CD4-positive, alpha-beta memory T cell (primary cell): Measurements from ENCODE around the gene RAB1B. TPM values are rescaled to one million over a fixed set of nuclear protein-coding genes. Genes with fewer than 3 reads are reported as not detected.

ENCODE experiments used
- CTCF ChIA-PET: fragments of 350-600 bp; sonication (Branson Sonifier 250); formaldehyde crosslinking; loops from one replicate; lab custom pipeline; 2021; ENCODE audit warnings: inconsistent platforms; ENCODE audit not compliant: partially characterized antibody; lab: Charles Lee
- POLR2A ChIA-PET: fragments of 350-600 bp; sonication (Branson Sonifier 250); formaldehyde crosslinking; loops from one replicate; lab custom pipeline; 2021; ENCODE audit not compliant: partially characterized antibody; lab: Charles Lee
- DNase-seq, 5 donors: peaks; one replicate each; pipeline versions ENCODE4 v3.0.0 to v3.0.0-alpha.2; 2020 to 2022; ENCODE audit warnings: mixed read lengths in 1 of 5
- H3K27ac ChIP-seq: one replicate; pipeline ENCODE4 v1.7.0; 2013; ENCODE audit warnings: low read depth, low read length
- H3K27me3 ChIP-seq: 2 replicates; pipeline ENCODE4 v1.7.0; 2013; ENCODE audit warnings: mild to moderate bottlenecking, low read length, moderate library complexity; ENCODE audit not compliant: insufficient read depth
- H3K36me3 ChIP-seq: 2 replicates; pipeline ENCODE4 v1.7.0; 2013; ENCODE audit warnings: mild to moderate bottlenecking, low read length, moderate library complexity; ENCODE audit not compliant: insufficient read depth
- H3K4me1 ChIP-seq: 2 replicates; pipeline ENCODE4 v1.7.0; 2013; ENCODE audit warnings: mild to moderate bottlenecking, low read length, moderate library complexity; ENCODE audit not compliant: insufficient read depth
- H3K4me3 ChIP-seq, 2 donors: one replicate each; pipeline ENCODE4 v1.7.0; 2013; ENCODE audit warnings: low read length in 2 of 2, mild to moderate bottlenecking in 1 of 2
- H3K9me3 ChIP-seq, 2 donors: one replicate each; pipeline ENCODE4 v1.7.0; 2013; ENCODE audit warnings: low read length in 2 of 2, control low read depth in 1 of 2; ENCODE audit not compliant: control insufficient read depth in 1 of 2
- H3K27ac Mint-ChIP-seq, 7 donors: one replicate each; pipeline ENCODE4 v1.8.0; 2020 to 2021; ENCODE audit warnings: mixed read lengths in 7 of 7, mild to moderate bottlenecking in 6 of 7, inconsistent platforms in 3 of 7, moderate library complexity in 3 of 7
- H3K27me3 Mint-ChIP-seq, 2 donors: one replicate each; pipeline ENCODE4 v1.8.0; 2020 to 2021; ENCODE audit warnings: mixed read lengths in 2 of 2
- H3K36me3 Mint-ChIP-seq, 2 donors: one replicate each; pipeline ENCODE4 v1.8.0; 2020 to 2021; ENCODE audit warnings: mixed read lengths in 2 of 2, inconsistent platforms in 1 of 2, mild to moderate bottlenecking in 1 of 2
- H3K4me1 Mint-ChIP-seq, 4 donors: one replicate each; pipeline ENCODE4 v1.8.0; 2020 to 2021; ENCODE audit warnings: mixed read lengths in 4 of 4, mild to moderate bottlenecking in 1 of 4
- H3K4me3 Mint-ChIP-seq, 8 donors: one replicate each; pipeline ENCODE4 v1.8.0; 2020 to 2021; ENCODE audit warnings: mixed read lengths in 8 of 8, mild to moderate bottlenecking in 7 of 8, moderate library complexity in 6 of 8, inconsistent platforms in 3 of 8
- H3K9me3 Mint-ChIP-seq, 8 donors: one replicate each; pipeline ENCODE4 v1.8.0; 2020 to 2021; ENCODE audit warnings: mixed read lengths in 8 of 8, mild to moderate bottlenecking in 5 of 8, inconsistent platforms in 3 of 8, moderate library complexity in 1 of 8
- intact Hi-C: fragments of 100-400 bp; cut with micrococcal nuclease; formaldehyde crosslinking; loops from one replicate; pipeline ENCODE4 v1.15.1; 2023
- polyA plus RNA-seq, 2 donors: library from polyadenylated mRNA; unstranded; fragments of 300-500 nt; fragmentation: Illumina TruSeq; gene quantifications; one replicate each; pipeline ENCODE4 v1.2.3, GENCODE V29; 2021
- total RNA-seq, 2 experiments: library from RNA; stranded (reverse); gene quantifications; one replicate each; pipeline ENCODE4 v1.2.3, GENCODE V29; 2021

The RAB1B gene
- total and polyA plus RNA-seq, 4 experiments from 2014 or later = 9.7 to 79.4 (median 45.8) TPM

DNA sequence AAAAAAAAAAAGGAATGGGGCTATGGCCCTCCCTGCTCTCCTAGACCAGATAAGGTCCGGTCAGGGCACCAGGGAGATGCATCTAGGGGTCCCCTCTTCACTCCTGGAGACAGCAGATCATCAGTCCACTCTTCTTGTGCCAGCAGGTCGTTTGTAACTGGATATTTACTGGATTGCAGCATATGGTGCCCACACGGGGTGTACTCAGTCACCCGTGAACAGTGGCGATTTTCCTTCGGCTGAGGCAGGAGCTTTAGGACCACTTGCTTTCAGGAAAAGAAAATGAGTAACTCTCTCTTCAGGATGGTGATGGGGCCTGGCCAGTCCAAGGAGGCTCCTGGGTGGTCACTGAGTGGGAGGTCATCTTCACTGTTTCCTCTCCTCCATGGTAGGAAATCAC lies 38.3 kb upstream of the RAB1B start:
- Histone ChIP-seq H3K36me3 (peaks cover 66% of the 10 kb centered on the region), H3K27me3 (no peaks in the 10 kb centered on the region), H3K27ac (no peak overlapping the region), H3K4me3 (no peak overlapping the region), H3K4me1 (no peaks in the 10 kb centered on the region), H3K9me3 (no peaks in the 10 kb centered on the region)
- Mint-ChIP-seq H3K9me3 (peaks cover 0 to 7% (median 0%) of the 10 kb centered on the region in 8 donors), H3K27ac (no peak overlapping the region), H3K36me3 (peaks cover 51 to 73% of the 10 kb centered on the region in 2 donors), H3K4me3 (no peak overlapping the region), H3K4me1 (peaks cover 0 to 1% (median under 1%) of the 10 kb centered on the region in 4 donors), H3K27me3 (no peaks in the 10 kb centered on the region)
- no peak for DNase-seq
- intact Hi-C loops = no loop called here
- ChIA-PET CTCF (no interaction called here), POLR2A (no interaction called here)

DNA sequence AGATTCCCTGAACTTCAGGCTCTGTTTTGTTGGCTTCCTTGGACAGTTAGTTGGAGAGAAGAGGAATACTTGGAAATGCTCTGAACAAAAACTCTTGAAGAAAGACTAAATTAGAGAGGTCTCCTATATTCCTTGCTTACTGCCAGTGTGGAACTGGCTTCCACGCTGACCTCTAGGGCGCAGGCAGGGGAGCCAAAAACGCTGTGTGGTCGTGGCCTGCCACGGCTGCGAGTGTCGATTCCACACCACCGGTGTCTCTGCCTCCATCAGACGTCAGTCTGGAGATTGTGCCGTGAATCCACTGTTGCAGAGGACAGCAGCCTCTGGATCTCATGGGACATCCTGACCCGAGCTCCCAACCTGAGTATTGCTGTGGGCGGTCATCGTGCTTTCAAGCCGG lies 37.5 kb upstream of the RAB1B start:
- Mint-ChIP-seq H3K9me3 (peaks cover 0 to 7% (median 0%) of the 10 kb centered on the region in 8 donors), H3K36me3 (peaks cover 59 to 78% of the 10 kb centered on the region in 2 donors), H3K27ac (peak overlapping the region in 2 of 7 donors; percentile 55 to 65), H3K4me3 (no peak overlapping the region), H3K4me1 (peaks cover 0 to 3% (median 0%) of the 10 kb centered on the region in 4 donors), H3K27me3 (no peaks in the 10 kb centered on the region)
- H3K4me3 ChIP-seq = no peak overlapping the region
- H3K4me1 ChIP-seq = no peaks in the 10 kb centered on the region
- DNase-seq = no peak
- intact Hi-C loops = no loop called here
- peaks cover 73% of the 10 kb centered on the region for H3K36me3 ChIP-seq
- CTCF ChIA-PET = no interaction called here
- H3K9me3 ChIP-seq = no peaks in the 10 kb centered on the region
- POLR2A ChIA-PET = no interaction called here
- no peak overlapping the region for H3K27ac ChIP-seq
- no peaks in the 10 kb centered on the region for H3K27me3 ChIP-seq

DNA sequence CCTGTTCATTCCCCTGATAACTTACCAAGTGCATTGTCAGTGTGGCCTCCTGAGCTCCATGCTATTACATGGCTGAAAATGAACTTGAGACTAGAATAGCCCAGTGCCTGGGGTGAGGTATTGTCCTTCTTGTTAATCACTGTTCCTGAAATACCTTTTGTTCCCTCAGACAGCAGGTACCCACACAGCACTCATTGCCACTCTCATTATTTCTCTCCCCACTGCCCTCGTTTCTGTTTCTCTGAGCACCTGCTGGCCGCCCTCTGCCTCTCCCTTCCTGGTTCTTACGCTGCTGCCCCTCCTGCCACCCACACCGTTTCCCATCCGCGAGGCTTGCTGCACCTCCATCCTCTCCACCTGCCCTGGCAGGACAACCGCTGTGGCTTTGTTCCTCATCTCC lies 36.9 kb upstream of the RAB1B start:
- Mint-ChIP-seq H3K4me3 (no peak overlapping the region), H3K4me1 (peaks cover 0 to 3% (median 0%) of the 10 kb centered on the region in 4 donors), H3K27ac (peak overlapping the region in 2 of 7 donors; percentile 19 to 75), H3K27me3 (no peaks in the 10 kb centered on the region), H3K36me3 (peaks cover 59 to 77% of the 10 kb centered on the region in 2 donors), H3K9me3 (peaks cover 0 to 7% (median 0%) of the 10 kb centered on the region in 8 donors)
- DNase-seq = no peak
- Histone ChIP-seq H3K4me3 (no peak overlapping the region), H3K27me3 (no peaks in the 10 kb centered on the region), H3K36me3 (peaks cover 77% of the 10 kb centered on the region), H3K9me3 (no peaks in the 10 kb centered on the region), H3K27ac (no peak overlapping the region), H3K4me1 (no peaks in the 10 kb centered on the region)
- POLR2A ChIA-PET = interaction anchor here (1.1 kb wide), 1 partner anchor 15 kb away, joined by 3 read pairs; no protein-coding TSS in a partner anchor
- intact Hi-C loops = no loop called here
- CTCF ChIA-PET = no interaction called here

DNA sequence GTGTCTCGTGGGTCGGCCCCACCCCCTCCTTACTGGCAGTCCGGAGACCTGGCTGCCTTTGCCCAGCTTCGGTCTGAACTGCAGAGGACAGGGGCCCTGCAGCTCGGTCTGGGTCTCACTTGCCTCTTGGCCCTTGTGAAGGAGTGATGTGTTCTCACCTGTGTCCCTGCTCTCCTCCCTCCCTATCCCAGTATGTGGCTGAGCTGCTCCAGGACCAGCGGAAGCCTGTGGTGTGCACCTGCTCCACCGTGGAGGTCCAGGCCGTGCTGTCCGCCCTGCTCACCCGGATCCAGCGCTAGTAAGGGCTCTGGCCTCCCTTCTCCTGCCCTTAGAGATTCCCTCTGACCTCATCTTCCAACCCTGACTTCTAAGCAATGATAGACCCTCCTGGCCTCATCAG lies 35.7 kb upstream of the RAB1B start:
- ChIA-PET POLR2A (interaction anchor here (1.1 kb wide), 1 partner anchor 14 kb away, joined by 3 read pairs; no protein-coding TSS in a partner anchor), CTCF (no interaction called here)
- intact Hi-C loops = no loop called here
- Mint-ChIP-seq H3K9me3 (peaks cover 0 to 7% (median 0%) of the 10 kb centered on the region in 8 donors), H3K36me3 (peaks cover 59 to 73% of the 10 kb centered on the region in 2 donors), H3K4me1 (peaks cover 0 to 3% (median 0%) of the 10 kb centered on the region in 4 donors), H3K4me3 (no peak overlapping the region), H3K27ac (no peak overlapping the region), H3K27me3 (no peaks in the 10 kb centered on the region)
- Histone ChIP-seq H3K9me3 (no peaks in the 10 kb centered on the region), H3K36me3 (peaks cover 72% of the 10 kb centered on the region), H3K4me3 (no peak overlapping the region), H3K27me3 (no peaks in the 10 kb centered on the region), H3K4me1 (no peaks in the 10 kb centered on the region), H3K27ac (no peak overlapping the region)
- DNase-seq = no peak

DNA sequence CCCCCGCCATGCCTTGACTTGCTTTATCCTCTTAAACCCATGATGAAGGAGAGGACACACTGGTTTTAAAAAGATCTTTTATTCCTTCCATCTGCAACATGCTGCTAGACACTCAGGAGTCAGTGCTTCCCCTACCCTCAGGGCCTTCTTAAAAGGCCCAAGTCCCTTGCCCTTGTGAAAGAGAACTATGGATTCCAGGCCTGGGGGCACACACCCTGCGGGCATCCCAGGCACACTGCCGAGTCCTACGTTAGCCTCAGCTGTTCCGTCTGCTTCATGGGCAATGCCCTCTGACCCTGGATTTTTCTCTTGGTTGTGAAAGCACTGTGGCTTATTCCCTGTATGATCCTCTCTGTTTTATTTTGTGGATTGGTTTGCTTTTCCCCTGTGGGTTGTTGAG lies 35.1 kb upstream of the RAB1B start:
- no peak for DNase-seq
- Mint-ChIP-seq H3K27ac (peak overlapping the region in 1 of 7 donors; percentile 64), H3K4me1 (peaks cover 0 to 3% (median 0%) of the 10 kb centered on the region in 4 donors), H3K4me3 (peak overlapping the region in 1 of 8 donors; percentile 8), H3K36me3 (peaks cover 57 to 73% of the 10 kb centered on the region in 2 donors), H3K9me3 (peaks cover 0 to 7% (median 0%) of the 10 kb centered on the region in 8 donors), H3K27me3 (no peaks in the 10 kb centered on the region)
- Histone ChIP-seq H3K9me3 (no peaks in the 10 kb centered on the region), H3K36me3 (peaks cover 73% of the 10 kb centered on the region), H3K4me1 (no peaks in the 10 kb centered on the region), H3K27ac (no peak overlapping the region), H3K4me3 (no peak overlapping the region), H3K27me3 (no peaks in the 10 kb centered on the region)
- intact Hi-C loops = no loop called here
- ChIA-PET POLR2A (no interaction called here), CTCF (no interaction called here)

DNA sequence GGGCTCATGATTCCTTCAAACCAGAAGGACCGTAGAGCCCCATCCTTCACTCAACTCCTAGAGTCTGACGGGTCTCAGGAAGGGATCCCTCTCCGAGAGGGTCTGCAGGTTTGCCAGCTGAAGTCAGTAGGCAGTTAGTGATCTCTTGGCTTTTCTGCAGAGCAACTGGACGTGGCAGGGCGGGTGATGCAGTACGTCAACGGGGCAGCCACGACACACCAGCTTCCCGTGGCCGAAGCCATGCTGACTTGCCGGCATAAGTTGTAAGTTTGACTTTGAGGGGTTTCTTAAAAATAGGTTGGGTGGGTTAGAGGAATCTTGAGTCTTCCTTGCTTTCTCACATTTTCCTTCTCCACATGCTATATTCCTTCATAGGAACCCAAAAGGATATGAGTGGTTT lies 33.3 kb upstream of the RAB1B start:
- no peaks in the 10 kb centered on the region for H3K4me1 ChIP-seq
- no peak overlapping the region for H3K4me3 ChIP-seq
- ChIA-PET CTCF (interaction anchor here (1.5 to 2.6 kb wide), 2 partner anchors 12 to 19 kb away, joined by 3 to 11 read pairs; no protein-coding TSS in a partner anchor), POLR2A (no interaction called here)
- H3K27me3 Mint-ChIP-seq = no peaks in the 10 kb centered on the region
- H3K9me3 ChIP-seq = no peaks in the 10 kb centered on the region
- peaks cover 0 to 7% (median 0%) of the 10 kb centered on the region in 8 donors for H3K9me3 Mint-ChIP-seq
- peaks cover 0 to 3% (median 0%) of the 10 kb centered on the region in 4 donors for H3K4me1 Mint-ChIP-seq
- intact Hi-C loops = no loop called here
- H3K36me3 ChIP-seq = peaks cover 84% of the 10 kb centered on the region
- H3K27ac ChIP-seq = no peak overlapping the region
- no peaks in the 10 kb centered on the region for H3K27me3 ChIP-seq
- H3K36me3 Mint-ChIP-seq = peaks cover 47 to 79% of the 10 kb centered on the region in 2 donors
- DNase-seq = no peak
- H3K4me3 Mint-ChIP-seq = no peak overlapping the region
- peak overlapping the region in 2 of 7 donors; percentile 36 to 59 for H3K27ac Mint-ChIP-seq

DNA sequence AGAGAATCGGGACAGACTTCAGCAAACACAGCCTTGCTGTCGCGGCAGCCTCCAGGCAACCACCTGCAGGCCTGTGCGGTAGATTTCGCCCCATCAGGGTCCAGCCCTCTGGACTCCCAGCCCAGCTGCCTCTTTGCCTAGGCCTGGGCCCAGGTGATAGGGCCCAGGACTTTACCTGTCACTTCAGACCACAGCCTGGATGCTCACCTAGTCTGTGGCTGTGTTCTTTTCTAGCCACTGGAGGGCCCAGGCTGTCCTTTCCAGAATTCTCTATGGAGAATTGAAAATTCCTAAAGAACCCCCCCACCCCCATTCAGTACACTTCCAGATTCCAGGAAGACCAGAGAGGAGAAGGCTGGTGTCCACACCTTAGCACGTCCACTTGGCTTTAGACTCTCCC lies 30.6 kb upstream of the RAB1B start:
- Histone ChIP-seq H3K4me1 (no peaks in the 10 kb centered on the region), H3K27ac (no peak overlapping the region), H3K36me3 (peaks cover 80% of the 10 kb centered on the region), H3K4me3 (no peak overlapping the region), H3K9me3 (no peaks in the 10 kb centered on the region), H3K27me3 (no peaks in the 10 kb centered on the region)
- intact Hi-C loops = no loop called here
- ChIA-PET CTCF (interaction anchor here (1.9 to 2.6 kb wide), 3 partner anchors 9 to 17 kb away, joined by 7 to 11 read pairs (median 9); no protein-coding TSS in a partner anchor), POLR2A (interaction anchor here (3.0 kb wide), 1 partner anchor 14 kb away, joined by 12 read pairs; no protein-coding TSS in a partner anchor)
- no peaks in the 10 kb centered on the region for H3K27me3 Mint-ChIP-seq
- peaks cover 0 to 3% (median 0%) of the 10 kb centered on the region in 8 donors for H3K9me3 Mint-ChIP-seq
- peaks cover 42 to 76% of the 10 kb centered on the region in 2 donors for H3K36me3 Mint-ChIP-seq
- peak overlapping the region in 1 of 7 donors; percentile 24 for H3K27ac Mint-ChIP-seq
- H3K4me3 Mint-ChIP-seq = no peak overlapping the region
- DNase-seq = no peak
- peaks cover 0 to 2% (median 0%) of the 10 kb centered on the region in 4 donors for H3K4me1 Mint-ChIP-seq
